GDM1 (cell line): ENCODE data around the gene CDK10.
"Not testable (repeated sequence)": the region's sequence is repeated elsewhere in the genome, so short reads cannot be mapped to it uniquely, and the experiment has no call there.

Experiments used
- DNase-seq: peaks from one replicate; lab custom pipeline; 2025; lab: John Stamatoyannopoulos, UW

CDK10 gene, protein sequence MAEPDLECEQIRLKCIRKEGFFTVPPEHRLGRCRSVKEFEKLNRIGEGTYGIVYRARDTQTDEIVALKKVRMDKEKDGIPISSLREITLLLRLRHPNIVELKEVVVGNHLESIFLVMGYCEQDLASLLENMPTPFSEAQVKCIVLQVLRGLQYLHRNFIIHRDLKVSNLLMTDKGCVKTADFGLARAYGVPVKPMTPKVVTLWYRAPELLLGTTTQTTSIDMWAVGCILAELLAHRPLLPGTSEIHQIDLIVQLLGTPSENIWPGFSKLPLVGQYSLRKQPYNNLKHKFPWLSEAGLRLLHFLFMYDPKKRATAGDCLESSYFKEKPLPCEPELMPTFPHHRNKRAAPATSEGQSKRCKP

GRCh38 chr16:89686520-89687091, at the start of gene CDK10:
TSS of gene CDK10 (plus strand) at chr16:89686689. CDS start at chr16:89686711, 22 bp downstream.
- peak; percentile 79 for DNase-seq

DNA sequence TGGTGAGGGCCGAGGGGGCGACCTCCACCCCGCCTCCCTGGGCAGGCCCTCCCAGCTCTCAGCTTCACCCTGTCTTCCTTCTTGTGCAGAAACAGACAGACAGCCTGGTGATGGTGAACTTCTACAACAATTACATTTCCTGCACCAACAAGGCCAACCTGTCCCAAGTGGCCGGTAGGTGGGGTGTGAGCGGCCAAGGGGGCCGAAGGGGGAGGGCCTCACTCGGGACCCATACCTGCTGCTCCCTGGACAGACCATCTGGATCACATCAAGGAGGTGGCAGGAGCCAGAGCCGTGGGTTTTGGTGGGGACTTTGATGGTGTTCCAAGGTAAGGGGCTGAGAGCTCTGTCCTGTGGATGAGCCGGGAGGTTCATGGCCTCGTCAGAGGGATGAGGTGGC, 49.1 kb upstream of the CDK10 start:
- no peak for DNase-seq

DNA sequence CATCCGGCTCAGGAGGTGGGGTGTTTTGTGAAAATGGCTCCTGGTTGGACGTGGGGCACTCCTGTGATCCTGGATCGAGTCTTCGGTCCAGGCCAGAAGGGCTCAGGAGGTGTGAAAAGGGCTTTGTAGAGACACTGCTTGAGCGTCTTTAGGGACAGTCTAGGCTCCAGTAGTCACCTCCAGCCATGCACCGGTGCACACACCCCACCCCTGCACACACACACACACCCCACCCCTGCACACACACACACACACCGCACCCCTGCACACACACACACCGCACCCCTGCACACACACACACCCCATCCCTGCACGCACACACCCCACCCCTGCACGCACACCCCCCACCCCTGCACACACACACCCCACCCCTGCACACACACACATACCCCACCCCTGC, 48.0 kb upstream of the CDK10 start:
- DNase-seq = no peak

- DNase-seq = no peak
Measured at GRCh38 chr16:89639385-89639784, 47.1 kb upstream of the CDK10 start.

GRCh38 chr16:89641458-89642119, 44.9 kb upstream of the CDK10 start:
- DNase-seq = no peak

- no peak for DNase-seq
Measured at GRCh38 chr16:89642574-89642973, 43.9 kb upstream of the CDK10 start.

- no peak for DNase-seq
Measured at GRCh38 chr16:89643769-89644300, 42.7 kb upstream of the CDK10 start.

GRCh38 chr16:89645122-89645521, 41.4 kb upstream of the CDK10 start:
- DNase-seq = no peak

DNA sequence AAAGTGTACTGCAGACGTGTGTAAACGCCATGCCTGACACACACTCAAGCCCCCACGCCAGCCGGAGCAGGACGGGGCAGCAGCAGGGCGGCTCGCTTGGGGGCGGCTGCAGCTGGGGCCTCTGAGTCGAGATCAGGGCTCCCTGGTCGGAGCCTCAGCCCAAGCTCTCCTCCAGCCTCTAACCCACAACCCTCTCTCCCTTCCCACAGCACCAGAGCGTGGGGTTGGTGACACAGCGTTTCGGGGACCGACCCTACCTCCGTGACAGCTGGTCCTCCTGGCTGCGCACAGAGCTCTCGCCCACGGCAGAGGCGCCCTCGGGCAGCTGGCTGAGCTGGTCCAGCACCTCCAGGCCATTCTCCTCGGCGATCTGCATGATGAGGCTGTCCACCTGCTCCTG, 40.2 kb upstream of the CDK10 start:
- DNase-seq = no peak

DNA sequence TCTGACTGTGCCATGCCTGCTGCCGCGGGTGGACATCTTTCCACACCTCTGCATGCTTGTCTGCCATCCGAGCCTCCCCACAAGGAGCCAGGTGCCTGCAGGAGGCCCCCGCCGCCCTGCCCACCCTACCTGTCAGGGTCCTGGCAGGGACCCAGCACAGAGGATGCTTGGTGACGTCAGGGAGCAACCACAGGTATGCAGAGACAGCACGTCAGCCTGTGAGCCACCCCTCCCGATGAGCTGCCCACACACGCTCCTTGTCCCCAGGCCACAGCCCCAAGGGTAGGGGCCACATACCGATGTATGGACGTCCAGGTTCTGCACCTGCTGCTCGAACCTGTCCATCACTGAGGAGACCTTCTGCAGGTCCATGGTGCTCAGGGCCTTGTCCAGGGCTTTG, 39.6 kb upstream of the CDK10 start:
- DNase-seq = no peak

DNA sequence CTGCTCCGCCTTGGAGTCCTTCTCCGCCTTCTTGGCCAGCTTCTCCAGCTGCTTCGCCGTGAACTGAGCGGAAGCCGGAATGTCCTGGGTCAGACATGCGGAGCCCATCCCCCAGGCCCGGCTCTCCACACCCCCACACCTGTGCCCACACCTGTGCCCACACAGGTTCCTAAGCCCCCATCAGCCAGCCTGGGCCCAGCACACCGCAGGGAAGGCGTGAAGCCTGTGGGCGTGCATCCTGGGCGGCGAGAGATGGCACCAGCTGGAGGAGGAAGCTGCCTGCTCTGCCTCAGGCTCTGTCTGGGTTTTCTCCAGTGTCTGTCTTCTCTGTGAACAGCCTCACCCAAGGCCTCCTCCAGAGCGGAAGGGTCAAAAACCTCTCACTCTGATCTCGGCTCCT, 34.9 kb upstream of the CDK10 start:
- no peak for DNase-seq

GRCh38 chr16:89653656-89654295, 32.7 kb upstream of the CDK10 start:
- DNase-seq = no peak

DNA sequence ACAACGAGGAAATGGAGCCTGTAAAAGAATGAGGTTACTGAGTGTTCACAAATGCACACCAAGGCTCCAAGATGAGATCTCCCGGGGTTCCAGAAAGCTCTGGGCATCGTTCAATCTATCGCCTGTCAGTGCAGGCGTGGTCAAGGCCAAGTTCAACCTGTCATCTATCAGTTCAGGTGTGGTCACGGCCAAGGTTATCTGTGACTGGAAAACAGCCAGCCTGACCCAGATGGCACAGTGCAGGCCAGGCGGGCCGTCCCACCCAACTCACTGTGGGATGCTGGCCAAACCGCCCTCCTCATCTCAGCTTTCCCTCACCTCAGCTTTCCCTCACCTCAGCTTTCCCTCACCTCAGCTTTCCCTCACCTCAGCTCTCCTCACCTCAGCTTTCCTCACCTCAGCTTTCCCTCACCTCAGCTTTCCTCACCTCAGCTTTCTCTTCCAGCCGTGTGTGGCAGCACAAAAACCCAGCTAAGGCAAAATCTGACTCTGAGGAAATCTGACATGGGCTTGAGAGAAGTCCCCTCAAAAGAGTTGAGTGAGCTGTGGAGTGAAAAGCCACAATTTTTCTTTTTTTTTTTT, 31.3 kb upstream of the CDK10 start:
- DNase-seq = no peak

GRCh38 chr16:89656435-89657121, 29.9 kb upstream of the CDK10 start:
- no peak for DNase-seq

GRCh38 chr16:89657442-89658220, 28.9 kb upstream of the CDK10 start, which contains the start of the genes CHMP1A and SPATA33:
TSS of gene CHMP1A (minus strand) at chr16:89657708. CDS start at chr16:89657588, 120 bp downstream.
TSS of gene SPATA33 (plus strand) at chr16:89657836. CDS start at chr16:89657912, 76 bp downstream.
- DNase-seq = peak; percentile 78

DNA sequence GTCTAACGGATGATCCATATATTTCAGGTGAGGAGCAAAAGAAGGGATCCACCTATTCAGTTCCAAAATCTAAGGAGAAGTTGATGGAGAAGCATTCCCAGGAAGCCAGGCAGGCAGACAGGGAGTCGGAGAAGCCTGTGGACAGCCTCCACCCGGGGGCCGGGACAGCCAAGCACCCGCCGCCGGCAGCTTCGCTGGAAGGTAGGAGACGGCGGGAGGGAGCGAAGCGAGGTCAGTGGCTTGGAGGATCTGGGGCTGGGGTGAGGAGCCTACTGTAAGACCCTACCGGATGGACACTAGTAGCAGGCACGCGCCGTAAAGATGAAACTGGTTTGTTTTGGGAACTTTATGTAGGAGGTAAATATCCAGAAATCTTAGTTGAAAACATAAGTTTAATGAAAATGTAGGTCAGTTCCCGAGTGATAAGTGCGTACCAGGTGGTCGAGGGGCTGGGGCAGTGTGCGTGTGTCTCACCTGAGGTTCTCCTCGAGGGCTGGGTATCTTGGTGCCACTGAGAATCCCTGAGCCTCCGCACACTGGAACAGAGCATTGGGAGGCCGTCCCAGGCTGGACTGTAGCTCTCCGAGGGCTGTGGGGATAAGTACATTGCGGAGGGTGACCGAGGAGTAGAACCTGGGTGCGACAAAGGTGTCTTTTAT, 28.1 kb upstream of the CDK10 start:
- DNase-seq = no peak

- DNase-seq = no peak
Measured at GRCh38 chr16:89660146-89660545, 26.3 kb upstream of the CDK10 start.

DNA sequence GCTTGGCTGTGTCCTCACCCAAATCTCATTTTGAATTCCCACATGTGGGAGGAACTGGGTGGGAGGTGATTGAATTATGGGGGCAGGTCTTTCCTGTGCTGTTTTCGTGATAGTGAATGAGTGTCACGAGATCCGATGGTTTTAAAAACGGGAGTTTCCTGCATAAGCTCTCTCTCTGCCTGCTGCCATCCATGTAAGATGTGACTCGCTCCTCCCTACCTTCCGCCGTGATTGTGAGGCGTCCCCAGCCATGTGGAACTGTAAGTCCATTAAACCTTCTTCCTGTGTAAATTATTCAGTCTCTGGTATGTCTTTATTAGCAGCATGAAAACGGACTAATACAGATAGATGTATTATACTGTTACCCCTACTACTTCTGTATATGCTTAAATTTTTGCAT, 25.3 kb upstream of the CDK10 start:
- no peak for DNase-seq

DNA sequence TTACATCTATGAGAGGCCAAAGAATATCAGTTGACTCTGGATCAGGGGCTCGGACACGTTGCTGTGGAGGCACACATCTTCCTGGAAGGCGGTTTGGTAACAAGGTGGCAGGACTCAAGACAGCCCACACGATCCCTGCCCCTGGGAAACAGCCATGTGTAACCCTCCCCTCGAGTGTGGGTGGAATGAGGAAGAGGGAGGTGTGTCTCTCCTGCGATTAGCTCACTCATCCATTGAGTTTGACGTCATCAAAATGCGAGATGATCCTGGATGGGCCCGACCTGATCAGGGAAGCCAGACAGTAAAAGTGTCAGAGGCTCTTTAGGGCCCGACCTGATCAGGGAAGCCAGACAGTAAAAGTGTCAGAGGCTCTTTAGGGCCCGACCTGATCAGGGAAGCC, 22.3 kb upstream of the CDK10 start:
- DNase-seq = not testable (repeated sequence)

GRCh38 chr16:89667000-89667399, 19.5 kb upstream of the CDK10 start:
- not testable (repeated sequence) for DNase-seq
